ENCODE measurements around the gene TAPBPL. TPM values are rescaled to one million over a fixed set of nuclear protein-coding genes. Genes with fewer than 3 reads are reported as not detected.

Gene TAPBPL
- total and polyA plus RNA-seq, 2 of the 13 experiments (the other 11 are each of a cell fraction or from before 2014, with no cell fraction given), result 10.0 to 14.5 TPM

- Histone ChIP-seq H3K79me2 (ENCODE audit: insufficient read depth, low read length) (no peaks in the 10 kb centered on the region), H4K20me1 (ENCODE audit: insufficient read depth, low read length) (no peaks in the 10 kb centered on the region), H3K4me1 (ENCODE audit: insufficient read depth, low read length) (peaks cover 29% of the 10 kb centered on the region), H3K36me3 (replicated peaks in 1 of 2; ENCODE audit: control insufficient read depth in 1 of 2, insufficient read depth in 2 of 2, low read length in 2 of 2) (peaks cover 18 to 31% of the 10 kb centered on the region in 2 experiments), H3K27me3 (ENCODE audit: control insufficient read depth in 1 of 2, insufficient read depth in 2 of 2, low read length in 2 of 2) (no peaks in the 10 kb centered on the region), H3K27ac (ENCODE audit: extremely low read length, insufficient read depth, low read length) (no peak overlapping the region), H3K9me3 (ENCODE audit: low read length) (no peaks in the 10 kb centered on the region), H3K4me3 (replicated peaks in 1 of 3; ENCODE audit: insufficient read depth in 1 of 3, low read depth in 2 of 3, low read length in 3 of 3) (no peak overlapping the region), H3K9ac (ENCODE audit: insufficient read depth, low read depth, low read length) (no peak overlapping the region), H2AFZ (ENCODE audit: low read length) (no peak overlapping the region), H3K4me2 (ENCODE audit: low read depth, low read length) (no peak overlapping the region)
- TF ChIP-seq RAD21 (CRISPR knock-in tag; IDR thresholded peaks at IDR 0.05) (peak; percentile 80), STAG1 (CRISPR knock-in tag; IDR thresholded peaks at IDR 0.05) (peak; percentile 88), MBD4 (IDR thresholded peaks at IDR 0.05; ENCODE audit: borderline replicate concordance, low read length) (no peak), CTCF (CRISPR knock-in tag; IDR thresholded peaks at IDR 0.05) (peak; percentile 83), KAT8 (CRISPR knock-in tag; IDR thresholded peaks at IDR 0.05) (no peak), CEBPG (CRISPR knock-in tag; IDR thresholded peaks at IDR 0.05) (peak; percentile 6; the same call in 1 of the 2 replicates), SMC3 (IDR thresholded peaks at IDR 0.05; ENCODE audit: low read length) (peak; percentile 94)
- TF ChIP-seq, protein P1, sequence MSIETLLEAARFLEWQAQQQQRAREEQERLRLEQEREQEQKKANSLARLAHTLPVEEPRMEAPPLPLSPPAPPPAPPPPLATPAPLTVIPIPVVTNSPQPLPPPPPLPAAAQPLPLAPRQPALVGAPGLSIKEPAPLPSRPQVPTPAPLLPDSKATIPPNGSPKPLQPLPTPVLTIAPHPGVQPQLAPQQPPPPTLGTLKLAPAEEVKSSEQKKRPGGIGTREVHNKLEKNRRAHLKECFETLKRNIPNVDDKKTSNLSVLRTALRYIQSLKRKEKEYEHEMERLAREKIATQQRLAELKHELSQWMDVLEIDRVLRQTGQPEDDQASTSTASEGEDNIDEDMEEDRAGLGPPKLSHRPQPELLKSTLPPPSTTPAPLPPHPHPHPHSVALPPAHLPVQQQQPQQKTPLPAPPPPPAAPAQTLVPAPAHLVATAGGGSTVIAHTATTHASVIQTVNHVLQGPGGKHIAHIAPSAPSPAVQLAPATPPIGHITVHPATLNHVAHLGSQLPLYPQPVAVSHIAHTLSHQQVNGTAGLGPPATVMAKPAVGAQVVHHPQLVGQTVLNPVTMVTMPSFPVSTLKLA (IDR thresholded peaks at IDR 0.05), result no peak
- FAIRE-seq (peak; percentile 78), DNase-seq (ENCODE audit: low spot score) (peak; percentile 56), ATAC-seq (peak; percentile 42; the same call in 2 of the 3 replicates)
- ChIA-PET POLR2A (interaction anchor here (0.7 to 1.6 kb wide), 9 partner anchors 13 to 144 kb away, joined by 3 to 5 read pairs (median 3); partner anchors contain the start of genes GAPDH, LTBR, MRPL51 and TAPBPL), CTCF (ENCODE audit: low intra/inter-chr PET ratio, low total read pairs) (interaction anchor here (1.6 to 1.7 kb wide), 2 partner anchors 42 to 142 kb away, joined by 6 to 29 read pairs; no protein-coding TSS in a partner anchor)
- BruUV-seq (replicated peaks), result no TSS peak
- 64% methylated on average over 6 of the region's 6 CpGs for WGBS (ENCODE audit: low lambda C conversion rate)
- intact Hi-C loops (cut with micrococcal nuclease; ENCODE audit: unreplicated experiment), result loop anchor here (1.0 to 10.0 kb wide), 2 partner anchors 42 to 131 kb away; no protein-coding TSS in a partner anchor
- in situ Hi-C loops (cut with HindIII; ENCODE audit: extremely low pct_ligation_motif_present, low pct_unique_long_range_greater_than_20kb), result loop anchor here (25.0 kb wide), 1 partner anchor 403 kb away; no protein-coding TSS in a partner anchor
Measured at GRCh38 chr12:6465467-6466183, 13.8 kb downstream of the TAPBPL start.

Data from HepG2 (cell line).